HepG2 (cell line): ENCODE results near the gene MEDAG. TPM values are rescaled to one million over a fixed set of nuclear protein-coding genes. Genes with fewer than 3 reads are reported as not detected.

Experiments
- ARNT2 ChIP-seq: sonication (generic); formaldehyde crosslinking; IDR thresholded peaks from 2 replicates; pipeline ENCODE4 v1.8.0; 2022; ENCODE audit warnings: mild to moderate bottlenecking, low read depth, missing genetic modification reagents, moderate library complexity
- CEBPG ChIP-seq: IDR thresholded peaks from 2 replicates; pipeline ENCODE4 v1.6.1; 2016
- CENPX ChIP-seq: sonication (generic); formaldehyde crosslinking; IDR thresholded peaks from 2 replicates; pipeline ENCODE4 v1.9.0; 2021; ENCODE audit warnings: mild to moderate bottlenecking, missing genetic modification reagents, moderate library complexity
- KDM6A ChIP-seq: IDR thresholded peaks from 2 replicates; pipeline ENCODE4 v1.6.1; 2016; ENCODE audit warnings: low read depth
- KMT2B ChIP-seq: IDR thresholded peaks from 2 replicates; pipeline ENCODE4 v1.6.1; 2016; ENCODE audit warnings: missing genetic modification reagents, missing compliant biosample characterization
- MEIS2 ChIP-seq: sonication (generic); formaldehyde crosslinking; IDR thresholded peaks from 2 replicates; pipeline ENCODE4 v1.9.0; 2021; ENCODE audit warnings: mild to moderate bottlenecking, missing genetic modification reagents
- PHF20 ChIP-seq: sonication (generic); formaldehyde crosslinking; IDR thresholded peaks from 2 replicates; pipeline ENCODE4 v1.5.0; 2020; ENCODE audit warnings: mild to moderate bottlenecking, missing genetic modification reagents
- POLR2G ChIP-seq: fragments of 200-400 bp; formaldehyde crosslinking; IDR thresholded peaks from 2 replicates; pipeline ENCODE4 v1.6.1; 2018; ENCODE audit warnings: mild to moderate bottlenecking, low read depth, low read length, moderate library complexity
- RFX3 ChIP-seq: IDR thresholded peaks from 2 replicates; pipeline ENCODE4 v1.6.1; 2016; ENCODE audit warnings: missing biosample characterization, missing genetic modification reagents
- RORA ChIP-seq: sonication (generic); formaldehyde crosslinking; IDR thresholded peaks from 2 replicates; pipeline ENCODE4 v1.5.0; 2020; ENCODE audit warnings: mild to moderate bottlenecking, missing genetic modification reagents, moderate library complexity
- SMAD3 ChIP-seq: sonication (generic); formaldehyde crosslinking; IDR thresholded peaks from 2 replicates; pipeline ENCODE4 v1.4.0; 2020; ENCODE audit warnings: missing genetic modification reagents
- UBTF ChIP-seq: sonication (generic); formaldehyde crosslinking; IDR thresholded peaks from 2 replicates; pipeline ENCODE4 v1.4.0; 2020; ENCODE audit warnings: mild to moderate bottlenecking, missing genetic modification reagents
- XRCC5 ChIP-seq: fragments of 200-400 bp; formaldehyde crosslinking; optimal IDR thresholded peaks from 2 replicates; pipeline ENCODE3; 2017; ENCODE audit warnings: mild to moderate bottlenecking, low read length
- ZMAT3 ChIP-seq: sonication (generic); formaldehyde crosslinking; conservative IDR thresholded peaks from 2 replicates; pipeline ENCODE4 v1.7.0; 2021; ENCODE audit warnings: missing genetic modification reagents
- ZNF136 ChIP-seq: sonication (generic); formaldehyde crosslinking; IDR thresholded peaks from 2 replicates; pipeline ENCODE4 v1.8.1; 2022; ENCODE audit warnings: low read depth, mild to moderate bottlenecking, moderate library complexity, missing genetic modification reagents
- ZNF138 ChIP-seq: sonication (generic); formaldehyde crosslinking; IDR thresholded peaks from 2 replicates; pipeline ENCODE4 v1.5.0; 2020; ENCODE audit warnings: mild to moderate bottlenecking, low read depth, missing genetic modification reagents
- ZNF263 ChIP-seq: sonication (generic); formaldehyde crosslinking; IDR thresholded peaks from 2 replicates; pipeline ENCODE4 v1.4.0; 2020; ENCODE audit warnings: missing genetic modification reagents
- ZNF776 ChIP-seq: sonication (generic); formaldehyde crosslinking; IDR thresholded peaks from 2 replicates; pipeline ENCODE4 v1.4.0; 2020; ENCODE audit warnings: mild to moderate bottlenecking, missing genetic modification reagents
- ZNF790 ChIP-seq: sonication (generic); formaldehyde crosslinking; IDR thresholded peaks from 2 replicates; pipeline ENCODE4 v1.8.0; 2022; ENCODE audit warnings: missing genetic modification reagents, mild to moderate bottlenecking, borderline replicate concordance
- ZNF879 ChIP-seq: sonication (generic); formaldehyde crosslinking; IDR thresholded peaks from 2 replicates; pipeline ENCODE4 v1.8.1; 2023; ENCODE audit warnings: missing genetic modification reagents
- ZSCAN9 ChIP-seq: IDR thresholded peaks from 2 replicates; pipeline ENCODE4 v1.6.1; 2016; ENCODE audit warnings: borderline replicate concordance
- polyA plus RNA-seq, 8 experiments: library from polyadenylated mRNA; depleted of rRNA in 3 of 8; stranded (reverse) in 7 of 8; unstranded in 1 of 8; fragments of >200 nt; fragmentation: Illumina TruSeq in 4 of 8; extraction: Trizol in 4 of 8; gene quantifications; 2 replicates each; pipeline versions ENCODE4 v1.2.1 to v1.2.3, GENCODE V29; 2011 to 2016; ENCODE audit warnings: low read depth in 4 of 8, missing spikeins in 1 of 8, mixed read lengths in 1 of 8; ENCODE audit not compliant: insufficient read depth in 1 of 8
- total RNA-seq, 5 experiments: library from RNA; depleted of rRNA; stranded (reverse); fragments of >200 nt; fragmentation: Illumina TruSeq; extraction: Trizol; gene quantifications; 2 replicates each; pipeline ENCODE4 v1.2.3, GENCODE V29; 2016; ENCODE audit warnings: low read depth in 1 of 5
- TF ChIP-seq, protein P1 (sequence below): sonication (generic); formaldehyde crosslinking; IDR thresholded peaks from 2 replicates; pipeline ENCODE4 v1.8.1; 2023; ENCODE audit warnings: missing genetic modification reagents, inconsistent platforms, borderline replicate concordance
- TF ChIP-seq, protein P2 (sequence below): sonication (generic); formaldehyde crosslinking; IDR thresholded peaks from 2 replicates; pipeline ENCODE4 v1.5.1; 2020; ENCODE audit warnings: missing genetic modification reagents, mild to moderate bottlenecking, borderline replicate concordance
- TF ChIP-seq, protein P3 (sequence below): sonication (generic); formaldehyde crosslinking; IDR thresholded peaks from 2 replicates; pipeline ENCODE4 v1.4.0; 2020; ENCODE audit warnings: missing genetic modification reagents

Gene MEDAG
- total and polyA plus RNA-seq, 2 of the 13 experiments (the other 11 are each of a cell fraction or from before 2014, with no cell fraction given), result not detected

DNA sequence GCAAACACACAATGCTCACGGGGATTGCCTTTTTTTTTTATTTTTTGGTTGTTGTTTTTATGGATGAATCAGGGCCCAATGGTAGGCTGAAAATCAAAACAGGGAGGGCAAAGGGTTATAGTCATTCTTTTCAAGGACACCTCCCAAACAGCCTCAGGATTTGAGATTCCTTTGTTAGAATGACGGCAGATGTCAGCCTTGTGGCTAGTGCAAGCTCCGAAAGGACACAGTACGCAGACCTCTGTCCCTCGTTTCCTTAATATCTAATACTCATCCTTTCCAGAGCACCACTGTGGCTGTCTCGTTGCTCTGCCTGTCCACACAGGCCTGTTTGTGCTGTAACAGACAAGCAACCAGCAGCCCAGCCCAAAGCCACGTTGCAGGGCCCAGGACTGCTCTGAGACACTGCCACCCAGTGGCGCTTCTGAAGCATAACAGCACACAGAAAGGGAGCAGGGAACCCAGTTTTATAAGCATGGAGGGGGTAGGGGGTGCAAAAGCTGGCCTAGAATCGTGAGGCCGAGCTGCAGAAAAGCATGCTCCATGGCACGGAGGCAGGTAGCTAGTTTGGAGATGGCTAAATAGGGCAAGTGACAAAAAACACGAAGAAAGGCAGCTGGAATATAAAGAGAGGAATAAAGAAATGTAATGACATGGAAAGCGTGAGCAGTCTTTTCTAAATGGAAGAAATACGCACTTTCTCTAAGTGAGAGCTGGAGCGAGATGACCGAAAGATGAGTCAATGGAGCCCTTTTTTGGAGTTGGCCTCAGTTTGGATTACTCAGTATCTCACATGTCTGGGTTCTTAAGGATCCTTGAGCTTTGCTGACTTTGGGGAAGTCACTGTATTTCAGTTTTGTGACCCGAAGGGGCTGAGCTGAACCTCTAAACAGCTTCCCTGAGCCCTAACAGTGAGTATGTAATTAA, 40.7 kb upstream of the MEDAG start (continued):
- TF ChIP-seq, protein P1, sequence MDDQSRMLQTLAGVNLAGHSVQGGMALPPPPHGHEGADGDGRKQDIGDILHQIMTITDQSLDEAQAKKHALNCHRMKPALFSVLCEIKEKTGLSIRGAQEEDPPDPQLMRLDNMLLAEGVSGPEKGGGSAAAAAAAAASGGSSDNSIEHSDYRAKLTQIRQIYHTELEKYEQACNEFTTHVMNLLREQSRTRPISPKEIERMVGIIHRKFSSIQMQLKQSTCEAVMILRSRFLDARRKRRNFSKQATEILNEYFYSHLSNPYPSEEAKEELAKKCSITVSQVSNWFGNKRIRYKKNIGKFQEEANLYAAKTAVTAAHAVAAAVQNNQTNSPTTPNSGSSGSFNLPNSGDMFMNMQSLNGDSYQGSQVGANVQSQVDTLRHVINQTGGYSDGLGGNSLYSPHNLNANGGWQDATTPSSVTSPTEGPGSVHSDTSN, result no peak
- TF ChIP-seq KMT2B (CRISPR knock-in tag) (no peak), XRCC5 (peak; percentile 77), POLR2G (no peak), ZMAT3 (CRISPR knock-in tag) (no peak), ARNT2 (CRISPR knock-in tag) (no peak), ZSCAN9 (0 out of 2 replicates have a peak, but pooled peaks have one; percentile 41), CEBPG (CRISPR knock-in tag) (peak; percentile 55), CENPX (CRISPR knock-in tag) (no peak), SMAD3 (peak; percentile 75; the same call in 1 of the 2 replicates), ZNF879 (CRISPR knock-in tag) (no peak), ZNF136 (CRISPR knock-in tag) (no peak), ZNF138 (no peak), UBTF (CRISPR knock-in tag) (no peak), MEIS2 (CRISPR knock-in tag) (no peak), ZNF790 (CRISPR knock-in tag) (no peak), RORA (CRISPR knock-in tag) (no peak), ZNF776 (CRISPR knock-in tag) (no peak), ZNF263 (peak; percentile 40; the same call in 1 of the 2 replicates), KDM6A (CRISPR knock-in tag) (no peak), PHF20 (CRISPR knock-in tag) (no peak), RFX3 (CRISPR knock-in tag) (no peak)
- TF ChIP-seq, protein P2, sequence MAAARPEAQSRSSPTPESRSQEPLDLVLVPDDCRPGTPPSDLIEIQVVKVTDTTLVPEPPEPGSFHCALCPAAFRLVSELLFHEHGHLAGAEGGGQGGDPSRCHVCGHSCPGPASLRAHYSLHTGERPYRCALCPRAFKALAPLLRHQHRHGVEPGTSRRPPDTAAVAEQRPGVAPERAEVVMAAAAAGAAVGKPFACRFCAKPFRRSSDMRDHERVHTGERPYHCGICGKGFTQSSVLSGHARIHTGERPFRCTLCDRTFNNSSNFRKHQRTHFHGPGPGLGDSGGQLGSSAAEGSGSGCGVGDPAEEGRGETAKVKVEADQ (CRISPR knock-in tag), result no peak
- TF ChIP-seq, protein P3, sequence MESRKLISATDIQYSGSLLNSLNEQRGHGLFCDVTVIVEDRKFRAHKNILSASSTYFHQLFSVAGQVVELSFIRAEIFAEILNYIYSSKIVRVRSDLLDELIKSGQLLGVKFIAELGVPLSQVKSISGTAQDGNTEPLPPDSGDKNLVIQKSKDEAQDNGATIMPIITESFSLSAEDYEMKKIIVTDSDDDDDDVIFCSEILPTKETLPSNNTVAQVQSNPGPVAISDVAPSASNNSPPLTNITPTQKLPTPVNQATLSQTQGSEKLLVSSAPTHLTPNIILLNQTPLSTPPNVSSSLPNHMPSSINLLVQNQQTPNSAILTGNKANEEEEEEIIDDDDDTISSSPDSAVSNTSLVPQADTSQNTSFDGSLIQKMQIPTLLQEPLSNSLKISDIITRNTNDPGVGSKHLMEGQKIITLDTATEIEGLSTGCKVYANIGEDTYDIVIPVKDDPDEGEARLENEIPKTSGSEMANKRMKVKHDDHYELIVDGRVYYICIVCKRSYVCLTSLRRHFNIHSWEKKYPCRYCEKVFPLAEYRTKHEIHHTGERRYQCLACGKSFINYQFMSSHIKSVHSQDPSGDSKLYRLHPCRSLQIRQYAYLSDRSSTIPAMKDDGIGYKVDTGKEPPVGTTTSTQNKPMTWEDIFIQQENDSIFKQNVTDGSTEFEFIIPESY (CRISPR knock-in tag), result no peak
